HG02973 (cell line): ENCODE results near the gene GTF2F2.

Experiments used
- ATAC-seq: cut with Tn5 transposase; IDR thresholded peaks from one replicate; pipeline ENCODE4 v1.9.1; 2021; ENCODE audit warnings: moderate library complexity; ENCODE audit not compliant: unreplicated experiment

The GTF2F2 gene

DNA sequence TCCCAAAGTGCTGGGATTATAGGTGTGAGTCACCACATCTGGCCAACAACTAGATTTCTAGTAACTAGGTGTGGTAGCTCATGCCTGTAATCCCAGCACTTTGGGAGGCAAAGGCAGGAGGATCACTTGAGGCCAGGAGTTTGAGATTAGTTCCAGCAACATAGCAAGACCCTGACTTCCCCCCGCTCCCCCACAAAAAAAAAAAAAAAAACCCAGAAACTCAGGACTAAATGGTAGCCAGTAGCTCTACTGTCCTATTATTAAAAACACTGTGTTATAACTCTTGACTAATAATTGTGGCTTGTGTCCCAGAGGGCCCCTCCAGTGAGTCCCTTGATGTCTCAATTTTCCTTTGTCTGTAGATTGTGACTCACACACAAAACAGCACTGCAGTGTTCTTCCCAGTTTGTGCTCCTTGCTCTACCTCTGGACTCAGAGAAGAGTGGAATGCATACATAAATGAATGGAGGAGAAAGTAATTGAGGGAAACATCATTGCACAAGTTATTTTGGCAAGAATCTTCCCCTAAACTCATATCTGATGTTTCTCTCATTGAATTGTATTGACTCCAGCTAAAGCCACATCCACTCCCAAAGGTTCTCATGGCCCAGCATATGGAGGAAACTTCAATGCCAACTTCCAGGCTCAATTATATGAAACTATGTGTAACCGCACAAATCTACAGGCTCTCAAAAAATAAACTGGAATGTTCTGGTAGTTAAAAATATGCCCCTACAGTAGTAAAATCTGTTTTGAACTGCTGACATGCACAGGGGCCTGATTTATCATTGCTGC lies 211.9 kb downstream of the GTF2F2 start:
- ATAC-seq = no peak

DNA sequence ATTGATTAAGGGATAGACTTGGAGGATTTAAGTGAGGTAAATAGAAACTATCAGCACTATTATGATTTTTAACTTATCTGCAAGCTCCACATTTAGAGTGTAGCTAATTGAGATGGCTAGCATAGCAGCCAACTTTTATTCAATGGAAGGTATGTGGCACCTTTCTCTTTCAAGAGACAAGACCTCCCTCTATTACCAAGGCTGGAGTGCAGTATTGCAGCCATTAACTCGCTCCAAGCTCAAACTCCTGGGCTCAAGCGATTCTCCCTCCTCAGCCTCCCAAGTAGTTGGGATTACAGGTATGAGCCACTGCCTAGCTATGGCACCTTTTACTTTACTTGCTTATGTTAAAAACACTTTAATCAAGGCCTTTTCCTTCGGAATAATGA lies 212.5 kb downstream of the GTF2F2 start:
- ATAC-seq = no peak

DNA sequence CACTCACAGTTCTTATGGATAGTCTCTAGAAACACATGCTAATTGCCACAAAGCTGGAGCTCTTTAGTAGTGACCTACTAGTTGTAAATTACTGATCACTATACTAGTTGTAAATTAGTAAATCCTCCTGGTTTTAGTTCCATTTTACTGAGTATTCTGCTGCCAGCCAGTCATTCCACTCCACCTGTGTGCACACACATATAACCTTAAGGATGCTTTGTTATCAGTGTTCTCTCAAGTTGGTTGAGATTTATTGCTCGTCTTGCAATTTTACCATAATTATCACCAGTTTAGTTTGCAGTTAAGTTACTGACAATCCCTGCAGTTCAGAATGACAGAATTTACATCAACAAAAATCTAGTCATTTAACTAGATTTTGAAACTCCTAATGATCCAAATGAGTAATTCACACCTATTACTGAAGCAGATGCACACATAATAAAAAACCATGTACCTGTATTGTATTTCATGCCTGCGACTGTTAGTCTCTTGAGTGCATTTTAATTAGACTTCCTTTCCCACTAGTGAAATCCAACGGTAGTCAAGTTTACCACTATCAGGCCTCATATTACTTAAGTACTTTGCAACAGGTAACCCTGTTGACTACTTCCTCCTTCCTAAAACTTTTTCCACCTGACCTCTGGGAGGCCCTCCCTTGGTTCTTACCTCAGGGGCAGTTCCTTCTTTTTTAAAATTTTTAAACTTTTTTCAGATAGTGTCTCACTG lies 213.1 kb downstream of the GTF2F2 start:
- ATAC-seq = no peak
